NT2/D1 (cell line): ENCODE results near the gene UBXN2A.

Source experiments
- SUZ12 ChIP-seq: IDR thresholded peaks from 2 replicates; pipeline ENCODE4 v1.6.1; 2011; ENCODE audit not compliant: insufficient read length, insufficient read depth; ENCODE audit errors: extremely low read depth
- YY1 ChIP-seq: IDR thresholded peaks from 2 replicates; pipeline ENCODE4 v1.6.1; 2011; ENCODE audit not compliant: insufficient read length, insufficient read depth
- ZNF274 ChIP-seq: IDR thresholded peaks from 2 replicates; pipeline ENCODE4 v1.6.1; 2011; ENCODE audit warnings: mild to moderate bottlenecking, low read depth, low read length

DNA sequence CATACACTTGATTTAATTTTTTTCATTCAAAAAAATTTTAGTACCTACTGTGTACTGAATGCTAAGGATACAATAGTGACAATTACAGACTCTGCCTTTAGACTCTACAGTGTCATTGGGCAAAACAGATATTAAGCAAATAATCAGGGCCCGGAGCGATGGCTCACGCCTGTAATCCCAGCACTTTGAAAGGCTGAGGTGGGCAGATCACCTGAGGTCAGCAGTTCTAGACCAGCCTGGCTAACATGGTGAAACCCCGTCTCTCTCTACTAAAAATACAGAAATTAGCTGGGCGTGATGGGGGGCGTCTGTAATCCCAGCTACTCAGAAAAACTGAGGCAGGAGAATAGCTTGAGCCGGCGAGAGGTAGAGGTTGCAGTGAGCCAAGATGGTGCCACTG is 1.4 kb downstream of the UBXN2A start:
- TF ChIP-seq ZNF274, result no peak
- no peak for TF ChIP-seq YY1
- no peak for TF ChIP-seq SUZ12
